ENCODE measurements around the gene AAK1. TPM values are rescaled to one million over a fixed set of nuclear protein-coding genes. Genes with fewer than 3 reads are reported as not detected.

AAK1 gene
- total and polyA plus RNA-seq, 10 of the 15 experiments (the other 5 are each of a cell fraction or from before 2014, with no cell fraction given) = 2.9 to 41.4 (median 17.5) TPM

DNA sequence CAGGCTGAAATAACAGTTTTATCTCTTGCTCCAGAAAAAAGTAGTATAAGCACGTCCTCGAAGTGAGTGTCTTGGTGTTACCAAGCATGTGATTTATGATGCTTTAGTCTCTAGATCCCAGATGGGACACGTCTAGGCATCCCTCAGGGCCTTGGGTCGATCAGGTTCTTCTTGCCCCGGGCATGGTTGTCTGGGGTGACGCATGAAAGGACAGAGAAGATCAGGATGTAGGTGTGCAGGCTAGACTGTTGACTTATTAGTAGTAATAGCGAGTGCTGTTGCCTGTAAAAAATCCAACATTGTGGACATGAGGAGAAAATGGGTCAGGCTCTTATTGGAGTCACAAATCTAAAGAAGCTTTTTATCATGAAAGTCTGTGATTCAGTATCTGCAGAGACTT is 112.4 kb downstream of the AAK1 start (continued):
- TF ChIP-seq, protein P1, sequence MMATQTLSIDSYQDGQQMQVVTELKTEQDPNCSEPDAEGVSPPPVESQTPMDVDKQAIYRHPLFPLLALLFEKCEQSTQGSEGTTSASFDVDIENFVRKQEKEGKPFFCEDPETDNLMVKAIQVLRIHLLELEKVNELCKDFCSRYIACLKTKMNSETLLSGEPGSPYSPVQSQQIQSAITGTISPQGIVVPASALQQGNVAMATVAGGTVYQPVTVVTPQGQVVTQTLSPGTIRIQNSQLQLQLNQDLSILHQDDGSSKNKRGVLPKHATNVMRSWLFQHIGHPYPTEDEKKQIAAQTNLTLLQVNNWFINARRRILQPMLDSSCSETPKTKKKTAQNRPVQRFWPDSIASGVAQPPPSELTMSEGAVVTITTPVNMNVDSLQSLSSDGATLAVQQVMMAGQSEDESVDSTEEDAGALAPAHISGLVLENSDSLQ (IDR thresholded peaks at IDR 0.05) = no peak
- no peak for TF ChIP-seq NFYA (IDR thresholded peaks at IDR 0.05; ENCODE audit: borderline replicate concordance, low read depth, low read length)

DNA sequence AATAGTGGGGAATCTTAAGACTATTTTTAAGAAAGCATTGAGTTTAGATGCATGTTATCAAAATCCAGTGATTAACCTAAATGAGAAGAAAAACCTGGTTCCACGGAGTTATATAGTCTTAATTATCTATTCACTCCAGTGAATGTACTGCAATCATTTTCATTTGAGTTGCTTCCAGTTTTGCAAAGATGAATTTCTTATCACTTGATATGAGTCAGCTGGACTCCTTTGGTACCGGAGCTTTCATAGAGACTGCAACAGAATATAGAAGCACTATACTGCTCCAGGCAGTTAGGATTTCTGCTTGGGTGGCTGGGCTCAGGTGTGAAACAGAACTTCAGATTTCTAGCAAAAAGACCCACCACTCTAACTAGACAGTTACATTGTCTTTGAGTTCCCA is 114.1 kb downstream of the AAK1 start:
- FAIRE-seq (no peak), DNase-seq (ENCODE audit: low read depth, low spot score) (no peak), ATAC-seq (no peak)
- 50% methylated on average over 2 of the region's 2 CpGs for WGBS (ENCODE audit: insufficient coverage, insufficient replicate concordance, low lambda C conversion rate, missing lambda C conversion rate)
- no peak overlapping the region for H3K9ac ChIP-seq (ENCODE audit: control insufficient read depth, insufficient read depth, low read length)
- TF ChIP-seq ZNF274 (IDR thresholded peaks at IDR 0.05; ENCODE audit: insufficient read depth, insufficient read length) = no peak
- no peak for TF ChIP-seq MYC (IDR thresholded peaks at IDR 0.05; ENCODE audit: insufficient read depth, insufficient read length, insufficient replicate concordance, low read length, severe bottlenecking)
- TF ChIP-seq MTA2 (IDR thresholded peaks at IDR 0.05; ENCODE audit: low read depth) = no peak
- TF ChIP-seq RAD51 (IDR thresholded peaks at IDR 0.05) = no peak
- no peak for TF ChIP-seq NKRF (conservative IDR thresholded peaks at IDR 0.05)
- no peak for TF ChIP-seq SREBF1 (IDR thresholded peaks at IDR 0.05; ENCODE audit: low read length)
- TF ChIP-seq SRF (IDR thresholded peaks at IDR 0.05; ENCODE audit: low read depth in 2 of 2, low read length in 2 of 2) = no peak
- TF ChIP-seq, protein P2, sequence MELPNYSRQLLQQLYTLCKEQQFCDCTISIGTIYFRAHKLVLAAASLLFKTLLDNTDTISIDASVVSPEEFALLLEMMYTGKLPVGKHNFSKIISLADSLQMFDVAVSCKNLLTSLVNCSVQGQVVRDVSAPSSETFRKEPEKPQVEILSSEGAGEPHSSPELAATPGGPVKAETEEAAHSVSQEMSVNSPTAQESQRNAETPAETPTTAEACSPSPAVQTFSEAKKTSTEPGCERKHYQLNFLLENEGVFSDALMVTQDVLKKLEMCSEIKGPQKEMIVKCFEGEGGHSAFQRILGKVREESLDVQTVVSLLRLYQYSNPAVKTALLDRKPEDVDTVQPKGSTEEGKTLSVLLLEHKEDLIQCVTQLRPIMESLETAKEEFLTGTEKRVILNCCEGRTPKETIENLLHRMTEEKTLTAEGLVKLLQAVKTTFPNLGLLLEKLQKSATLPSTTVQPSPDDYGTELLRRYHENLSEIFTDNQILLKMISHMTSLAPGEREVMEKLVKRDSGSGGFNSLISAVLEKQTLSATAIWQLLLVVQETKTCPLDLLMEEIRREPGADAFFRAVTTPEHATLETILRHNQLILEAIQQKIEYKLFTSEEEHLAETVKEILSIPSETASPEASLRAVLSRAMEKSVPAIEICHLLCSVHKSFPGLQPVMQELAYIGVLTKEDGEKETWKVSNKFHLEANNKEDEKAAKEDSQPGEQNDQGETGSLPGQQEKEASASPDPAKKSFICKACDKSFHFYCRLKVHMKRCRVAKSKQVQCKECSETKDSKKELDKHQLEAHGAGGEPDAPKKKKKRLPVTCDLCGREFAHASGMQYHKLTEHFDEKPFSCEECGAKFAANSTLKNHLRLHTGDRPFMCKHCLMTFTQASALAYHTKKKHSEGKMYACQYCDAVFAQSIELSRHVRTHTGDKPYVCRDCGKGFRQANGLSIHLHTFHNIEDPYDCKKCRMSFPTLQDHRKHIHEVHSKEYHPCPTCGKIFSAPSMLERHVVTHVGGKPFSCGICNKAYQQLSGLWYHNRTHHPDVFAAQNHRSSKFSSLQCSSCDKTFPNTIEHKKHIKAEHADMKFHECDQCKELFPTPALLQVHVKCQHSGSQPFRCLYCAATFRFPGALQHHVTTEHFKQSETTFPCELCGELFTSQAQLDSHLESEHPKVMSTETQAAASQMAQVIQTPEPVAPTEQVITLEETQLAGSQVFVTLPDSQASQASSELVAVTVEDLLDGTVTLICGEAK (IDR thresholded peaks at IDR 0.05; ENCODE audit: borderline replicate concordance) = no peak
- no peak for TF ChIP-seq ZBTB4 (CRISPR knock-in tag; IDR thresholded peaks at IDR 0.05)
- no peak for TF ChIP-seq CBFB (IDR thresholded peaks at IDR 0.05; ENCODE audit: low read depth)
- CTCF ChIA-PET = no interaction called here
- no peak overlapping the region for H3K4me2 ChIP-seq (ENCODE audit: control insufficient read depth, insufficient read depth)
- H3K4me3 ChIP-seq = no peak overlapping the region
- H3K36me3 ChIP-seq (ENCODE audit: control insufficient read depth in 2 of 2, insufficient read depth in 2 of 2, low read length in 1 of 2) = peaks cover 3 to 8% of the 10 kb centered on the region in 2 experiments; a peak in 3 of 4 replicates
- in situ Hi-C loops (cut with MboI) = no loop called here
- no peaks in the 10 kb centered on the region for H4K20me1 ChIP-seq (ENCODE audit: control insufficient read depth, insufficient read depth)
- H3K4me1 ChIP-seq (ENCODE audit: control insufficient read depth, insufficient read depth, low read length) = no peaks in the 10 kb centered on the region
- no peaks in the 10 kb centered on the region for H3K27me3 ChIP-seq (replicated peaks in 1 of 2; ENCODE audit: control insufficient read depth in 2 of 2, insufficient read depth in 2 of 2, low read length in 1 of 2)
- intact Hi-C loops (cut with micrococcal nuclease; ENCODE audit: unreplicated experiment) = no loop called here
- H3K27ac ChIP-seq (ENCODE audit: control insufficient read depth, insufficient read depth) = no peak overlapping the region
- H3K9me3 ChIP-seq (replicated peaks; ENCODE audit: control insufficient read depth, insufficient read depth, low read length) = no peaks in the 10 kb centered on the region; the same call in 1 of the 3 replicates
- H2AFZ ChIP-seq (ENCODE audit: control insufficient read depth, low read depth, low read length) = no peak overlapping the region
- no TSS peak for BruUV-seq (replicated peaks)
- H3K79me2 ChIP-seq (ENCODE audit: control insufficient read depth, insufficient read depth, low read length) = no peaks in the 10 kb centered on the region
- POLR2A ChIA-PET = no interaction called here
- SMC1A ChIA-PET (ENCODE audit: uncharacterized antibody, unreplicated experiment) = no interaction called here
- RAD21 ChIA-PET (ENCODE audit: unreplicated experiment) = interaction anchor here (0.6 kb wide), 1 partner anchor 1227 kb away, joined by 5 read pairs; no protein-coding TSS in a partner anchor

Data from GM12878 (cell line).